Spleen (tissue), 7 donors: ENCODE measurements around the gene MYCBPAP.

ENCODE experiments used
- CTCF ChIP-seq, 11 experiments: fragments of 200-600 bp in 7 of 11; fragments of 450-650 bp in 4 of 11; sonication (generic) in 4 of 11; IDR thresholded peaks in 8 of 11; conservative IDR thresholded peaks in 3 of 11; 1 replicate in 7 of 11; 2 replicates in 4 of 11; pipeline versions ENCODE4 v1.4.0 to v1.8.0; 2016 to 2021; ENCODE audit warnings: antibody characterized with exemption in 11 of 11, inconsistent platforms in 4 of 11, mild to moderate bottlenecking in 1 of 11
- POLR2A ChIP-seq, 3 donors: fragments of 450-650 bp; IDR thresholded peaks; one replicate each; pipeline ENCODE4 v1.5.1; 2017; ENCODE audit warnings: antibody characterized with exemption in 3 of 3, mild to moderate bottlenecking in 1 of 3
- POLR2AphosphoS5 ChIP-seq, 3 donors: sonication (generic); formaldehyde crosslinking; IDR thresholded peaks; one replicate each; pipeline ENCODE4 v1.5.1; 2017; ENCODE audit warnings: antibody characterized with exemption in 3 of 3
- donor health status: DM: no; HTN: no; CAD: no; lungs with moderate emphysema.
- donor health status: DM: no; HTN: no; CAD: no.
- donor health status: DM: no; HTN: no; CAD: no.

DNA sequence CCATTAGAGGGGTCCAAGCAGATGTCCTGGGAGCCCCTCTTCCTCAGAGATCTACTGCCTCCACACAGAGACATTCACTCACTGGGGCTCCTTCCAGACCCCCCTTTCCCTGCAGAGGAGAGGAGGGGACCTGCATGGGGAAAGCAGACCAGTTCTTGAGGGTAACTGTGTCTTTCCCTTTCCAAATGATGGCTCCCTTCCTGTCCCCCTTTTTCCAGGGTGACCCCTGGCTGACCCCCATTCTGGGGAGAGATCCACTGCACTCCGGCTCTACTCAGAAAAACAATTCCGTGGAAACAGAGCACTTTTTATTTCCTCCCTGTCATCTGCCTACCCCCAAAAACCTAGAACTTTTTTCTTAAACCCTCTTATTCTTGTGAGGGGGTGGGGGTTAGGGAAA, 58.6 kb downstream of the MYCBPAP start:
- no peak for TF ChIP-seq CTCF (IDR thresholded peaks at IDR 0.05 in 8 of 11, conservative IDR thresholded peaks at IDR 0.05 in 3 of 11)
- TF ChIP-seq POLR2A (IDR thresholded peaks at IDR 0.05), result no peak
- TF ChIP-seq POLR2AphosphoS5 (IDR thresholded peaks at IDR 0.05), result no peak
